Mucosa of descending colon (tissue), 3 donors: ENCODE results near the gene SEC24B. TPM values are rescaled to one million over a fixed set of nuclear protein-coding genes. Genes with fewer than 3 reads are reported as not detected.

Experiments used
- ATAC-seq: fragments of 200-7000 bp; cut with Tn5 transposase; one replicate; pipeline ENCODE4 v1.9.1; 2020; ENCODE audit warnings: mild to moderate bottlenecking, moderate library complexity
- DNase-seq, 3 donors: peaks; one replicate each; pipeline ENCODE4 v3.0.0-alpha.2; 2020
- H3K36me3 ChIP-seq: fragments of 200-600 bp; one replicate; pipeline ENCODE4 v1.8.0; 2021; ENCODE audit warnings: low read depth, mild to moderate bottlenecking
- H3K4me1 ChIP-seq: fragments of 200-600 bp; one replicate; pipeline ENCODE4 v1.8.0; 2021; ENCODE audit warnings: low read depth, mild to moderate bottlenecking
- H3K4me3 ChIP-seq: fragments of 200-600 bp; one replicate; pipeline ENCODE4 v1.8.0; 2021; ENCODE audit warnings: mild to moderate bottlenecking
- H3K9me3 ChIP-seq: fragments of 200-600 bp; one replicate; pipeline ENCODE4 v1.8.0; 2021; ENCODE audit warnings: mild to moderate bottlenecking
- CTCF ChIP-seq: fragments of 200-600 bp; IDR thresholded peaks from one replicate; pipeline ENCODE4 v1.8.0; 2022; ENCODE audit warnings: antibody characterized with exemption, mild to moderate bottlenecking
- intact Hi-C, 2 donors: fragments of 100-400 bp; cut with DNase I in 1 of 2; cut with micrococcal nuclease in 1 of 2; formaldehyde crosslinking; loops; one replicate each; pipeline versions ENCODE4 v1.11.0 to v1.11.1; 2022; cut with DNase I, micrococcal nuclease
- total RNA-seq, 3 donors: library from RNA; stranded (reverse); fragmentation: NEBNext Ultra II Directional in 2 of 3; extraction: Animal tissue kit (Norgen Biotek cat#: 25700) in 2 of 3; gene quantifications; one replicate each; pipeline versions ENCODE4 v1.2.1 to v1.2.4, GENCODE V29; 2021 to 2023
- donor health status: DM: no; HTN: no; CAD: no; lungs with moderate emphysema.
- donor health status: DM: no; HTN: no; CAD: no.
- donor health status: DM: no; HTN: yes; CAD: no.

Gene SEC24B
- total RNA-seq, 3 donors from 2014 or later: 28.5 to 41.7 (median 35.0) TPM

DNA sequence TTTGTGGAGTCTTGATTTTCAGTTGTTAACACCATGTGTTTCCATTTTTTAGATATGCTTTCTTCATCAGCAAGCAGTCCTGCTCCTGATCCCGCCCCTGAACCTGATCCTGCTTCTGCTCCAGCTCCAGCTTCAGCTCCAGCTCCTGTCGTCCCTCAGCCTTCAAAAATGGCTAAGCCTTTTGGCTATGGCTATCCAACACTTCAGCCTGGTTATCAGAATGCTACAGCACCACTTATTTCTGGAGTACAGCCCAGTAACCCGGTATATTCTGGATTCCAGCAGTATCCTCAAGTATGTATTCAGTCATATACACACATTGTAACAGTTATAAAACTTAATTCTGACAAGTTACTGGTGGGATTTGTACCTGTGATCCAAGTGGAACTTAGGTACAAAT lies 60.9 kb downstream of the SEC24B start:
- no peak for ATAC-seq
- no peak for DNase-seq
- Histone ChIP-seq H3K36me3 (no peaks in the 10 kb centered on the region), H3K4me1 (no peaks in the 10 kb centered on the region), H3K9me3 (no peaks in the 10 kb centered on the region), H3K4me3 (no peak overlapping the region)
- TF ChIP-seq CTCF: no peak
- intact Hi-C loops: no loop called here

- H3K4me3 ChIP-seq: no peak overlapping the region
- intact Hi-C loops: no loop called here
- DNase-seq: no peak
- ATAC-seq: no peak
- TF ChIP-seq CTCF: no peak
- H3K4me1 ChIP-seq: no peaks in the 10 kb centered on the region
- no peaks in the 10 kb centered on the region for H3K9me3 ChIP-seq
- no peaks in the 10 kb centered on the region for H3K36me3 ChIP-seq
These were observed 61.9 kb downstream of the SEC24B start for GRCh38 chr4:109495514-109495913.

- intact Hi-C loops: no loop called here
- TF ChIP-seq CTCF: no peak
- H3K36me3 ChIP-seq: no peaks in the 10 kb centered on the region
- H3K4me3 ChIP-seq: no peak overlapping the region
- no peak for DNase-seq
- no peaks in the 10 kb centered on the region for H3K9me3 ChIP-seq
- H3K4me1 ChIP-seq: no peaks in the 10 kb centered on the region
- ATAC-seq: no peak
These were observed 63.3 kb downstream of the SEC24B start for GRCh38 chr4:109496875-109497274.

DNA sequence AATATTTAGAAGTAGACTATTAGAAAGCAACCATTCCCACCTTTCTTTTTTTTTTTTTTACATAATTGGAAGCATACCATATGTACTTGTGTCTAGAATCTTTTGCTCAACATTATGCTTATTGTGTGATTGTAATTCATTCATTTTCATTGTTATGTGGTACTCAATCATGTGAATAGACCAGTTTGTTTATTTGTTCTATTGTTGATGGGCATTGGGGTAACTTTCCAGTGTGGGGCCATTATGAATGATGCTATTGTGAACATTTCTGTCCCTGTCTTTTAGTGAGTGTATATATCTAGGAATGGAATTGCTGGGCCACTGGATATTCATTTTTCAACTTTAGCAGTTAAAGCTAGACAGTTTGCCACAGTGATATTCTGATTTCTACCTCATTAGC lies 63.9 kb downstream of the SEC24B start:
- H3K36me3 ChIP-seq: no peaks in the 10 kb centered on the region
- H3K9me3 ChIP-seq: no peaks in the 10 kb centered on the region
- TF ChIP-seq CTCF: no peak
- intact Hi-C loops: no loop called here
- H3K4me1 ChIP-seq: no peaks in the 10 kb centered on the region
- H3K4me3 ChIP-seq: no peak overlapping the region
- ATAC-seq (no peak), DNase-seq (no peak)

- peaks cover under 1% of the 10 kb centered on the region for H3K36me3 ChIP-seq
- intact Hi-C loops: no loop called here
- no peaks in the 10 kb centered on the region for H3K9me3 ChIP-seq
- TF ChIP-seq CTCF: no peak
- DNase-seq: no peak
- H3K4me3 ChIP-seq: no peak overlapping the region
- H3K4me1 ChIP-seq: no peaks in the 10 kb centered on the region
- no peak for ATAC-seq
These were observed 65.9 kb downstream of the SEC24B start for GRCh38 chr4:109499513-109499912.

GRCh38 chr4:109506890-109507289 lies 73.3 kb downstream of the SEC24B start:
- no peak for ATAC-seq
- H3K9me3 ChIP-seq: no peaks in the 10 kb centered on the region

More at GRCh38 chr4:109506890-109507289, 73.3 kb downstream of the SEC24B start:
- no peak for TF ChIP-seq CTCF
- no peaks in the 10 kb centered on the region for H3K4me1 ChIP-seq
- DNase-seq: no peak
- intact Hi-C loops: no loop called here
- no peak overlapping the region for H3K4me3 ChIP-seq
- peaks cover 9% of the 10 kb centered on the region for H3K36me3 ChIP-seq
